ENCODE results near the gene ATXN1.

The ATXN1 gene

DNA sequence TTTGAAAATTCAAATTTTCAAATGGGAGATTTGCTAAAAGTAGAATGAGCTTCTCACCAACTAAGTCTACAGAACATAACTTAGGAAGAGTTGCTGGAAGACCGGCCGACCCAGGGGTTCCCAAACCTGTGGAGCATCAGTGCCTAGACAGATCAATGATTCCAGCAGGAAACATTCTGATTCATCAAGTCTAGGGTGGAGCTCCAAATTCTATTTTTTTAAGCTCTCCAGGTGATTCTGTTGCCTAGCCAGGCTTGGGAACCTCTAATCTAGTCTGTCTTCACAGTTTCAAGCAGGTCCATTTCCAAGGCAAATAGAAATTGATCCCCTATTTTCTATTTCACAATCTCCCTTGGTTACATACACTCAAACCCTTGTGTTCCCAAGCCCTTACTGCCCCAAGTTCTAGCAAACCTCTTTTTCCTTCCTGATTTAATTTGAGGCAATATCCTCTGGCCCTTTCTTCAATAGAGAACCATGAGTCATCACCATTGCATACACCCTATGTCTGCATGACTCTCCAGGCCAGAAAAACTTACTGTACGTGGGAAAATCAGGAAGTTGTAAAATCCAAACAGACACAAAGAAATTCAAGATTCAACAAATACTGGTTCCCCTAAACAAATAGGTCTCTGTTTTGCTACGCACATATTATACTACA lies 8.9 kb downstream of the ATXN1 start:
- WGBS (ENCODE audit: insufficient coverage, insufficient read length) = no CpG with 5 or more reads among the region's 4 CpGs
- Histone ChIP-seq H3K36me3 (ENCODE audit: control insufficient read depth, insufficient read depth, low read length) (no peaks in the 10 kb centered on the region), H3K27ac (ENCODE audit: low read length) (no peak overlapping the region), H3K9me3 (ENCODE audit: control insufficient read depth, insufficient read depth, low read length) (no peaks in the 10 kb centered on the region), H3K4me3 (ENCODE audit: low read length) (no peak overlapping the region), H3K27me3 (ENCODE audit: control insufficient read depth, insufficient read depth, low read length) (no peaks in the 10 kb centered on the region), H3K4me1 (ENCODE audit: control insufficient read depth, insufficient read depth, low read length) (no peaks in the 10 kb centered on the region)
- no peak for DNase-seq (ENCODE audit: low read depth, low spot score)

DNA sequence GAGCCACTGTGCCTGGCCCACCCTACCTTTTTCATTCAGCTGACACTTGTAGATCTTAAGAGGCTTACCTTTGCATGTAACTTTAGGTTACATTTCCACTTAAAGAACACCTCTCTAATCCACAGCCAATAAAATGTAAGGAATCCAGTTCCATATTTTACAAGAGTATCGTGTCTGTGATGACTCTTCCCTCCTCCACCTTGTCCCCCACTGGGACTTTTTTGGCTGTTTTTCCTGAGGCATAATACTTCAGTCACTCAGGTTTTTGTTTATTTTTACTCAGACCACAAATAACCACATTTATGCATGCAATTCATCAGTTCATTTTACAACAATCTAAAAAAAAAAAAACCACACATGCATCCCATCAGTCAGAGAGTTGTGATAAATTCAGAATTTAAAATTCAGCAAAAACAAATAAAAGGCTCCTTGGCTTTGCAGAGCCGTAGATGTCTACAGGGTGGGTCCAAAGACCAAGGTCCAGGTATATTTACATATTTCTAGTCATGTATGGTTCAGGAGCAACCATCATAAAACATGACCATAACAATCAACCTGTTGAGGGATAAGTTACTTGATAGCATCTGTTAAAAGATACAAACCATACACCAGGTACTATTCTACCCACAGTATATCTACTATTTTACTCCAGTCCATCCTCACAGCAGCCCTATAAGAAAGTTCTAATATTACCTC lies 9.9 kb downstream of the ATXN1 start:
- Histone ChIP-seq H3K36me3 (ENCODE audit: control insufficient read depth, insufficient read depth, low read length) (no peaks in the 10 kb centered on the region), H3K9me3 (ENCODE audit: control insufficient read depth, insufficient read depth, low read length) (no peaks in the 10 kb centered on the region), H3K27me3 (ENCODE audit: control insufficient read depth, insufficient read depth, low read length) (no peaks in the 10 kb centered on the region), H3K4me1 (ENCODE audit: control insufficient read depth, insufficient read depth, low read length) (no peaks in the 10 kb centered on the region), H3K4me3 (ENCODE audit: low read length) (no peak overlapping the region), H3K27ac (ENCODE audit: low read length) (no peak overlapping the region)
- no CpG with 5 or more reads among the region's 2 CpGs for WGBS (ENCODE audit: insufficient coverage, insufficient read length)
- DNase-seq (ENCODE audit: low read depth, low spot score) = no peak

DNA sequence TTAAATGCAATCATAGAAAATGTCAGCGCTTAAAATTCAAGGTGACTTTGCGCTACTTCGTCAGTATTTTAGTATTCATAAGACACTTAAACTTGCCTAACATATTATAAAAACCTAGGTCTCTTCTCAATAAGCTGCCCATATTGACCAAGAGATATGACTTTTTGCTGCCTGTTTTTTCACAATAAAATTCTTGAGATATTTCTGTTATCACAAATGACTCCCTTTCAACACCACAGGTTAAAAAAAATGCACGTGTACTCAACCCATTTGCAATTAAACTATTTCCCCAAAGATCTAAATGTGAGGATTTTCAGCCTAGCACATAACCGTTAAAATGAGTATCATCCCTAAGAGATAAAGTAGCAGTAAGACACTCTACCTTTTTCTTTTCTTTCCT lies 10.7 kb downstream of the ATXN1 start:
- no peak for DNase-seq (ENCODE audit: low read depth, low spot score)
- H3K36me3 ChIP-seq (ENCODE audit: control insufficient read depth, insufficient read depth, low read length) = no peaks in the 10 kb centered on the region
- H3K27ac ChIP-seq (ENCODE audit: low read length) = no peak overlapping the region
- no peak overlapping the region for H3K4me3 ChIP-seq (ENCODE audit: low read length)
- no peaks in the 10 kb centered on the region for H3K27me3 ChIP-seq (ENCODE audit: control insufficient read depth, insufficient read depth, low read length)
- no peaks in the 10 kb centered on the region for H3K9me3 ChIP-seq (ENCODE audit: control insufficient read depth, insufficient read depth, low read length)
- H3K4me1 ChIP-seq (ENCODE audit: control insufficient read depth, insufficient read depth, low read length) = no peaks in the 10 kb centered on the region
- WGBS (ENCODE audit: insufficient coverage, insufficient read length) = no CpG with 5 or more reads among the region's 5 CpGs

DNA sequence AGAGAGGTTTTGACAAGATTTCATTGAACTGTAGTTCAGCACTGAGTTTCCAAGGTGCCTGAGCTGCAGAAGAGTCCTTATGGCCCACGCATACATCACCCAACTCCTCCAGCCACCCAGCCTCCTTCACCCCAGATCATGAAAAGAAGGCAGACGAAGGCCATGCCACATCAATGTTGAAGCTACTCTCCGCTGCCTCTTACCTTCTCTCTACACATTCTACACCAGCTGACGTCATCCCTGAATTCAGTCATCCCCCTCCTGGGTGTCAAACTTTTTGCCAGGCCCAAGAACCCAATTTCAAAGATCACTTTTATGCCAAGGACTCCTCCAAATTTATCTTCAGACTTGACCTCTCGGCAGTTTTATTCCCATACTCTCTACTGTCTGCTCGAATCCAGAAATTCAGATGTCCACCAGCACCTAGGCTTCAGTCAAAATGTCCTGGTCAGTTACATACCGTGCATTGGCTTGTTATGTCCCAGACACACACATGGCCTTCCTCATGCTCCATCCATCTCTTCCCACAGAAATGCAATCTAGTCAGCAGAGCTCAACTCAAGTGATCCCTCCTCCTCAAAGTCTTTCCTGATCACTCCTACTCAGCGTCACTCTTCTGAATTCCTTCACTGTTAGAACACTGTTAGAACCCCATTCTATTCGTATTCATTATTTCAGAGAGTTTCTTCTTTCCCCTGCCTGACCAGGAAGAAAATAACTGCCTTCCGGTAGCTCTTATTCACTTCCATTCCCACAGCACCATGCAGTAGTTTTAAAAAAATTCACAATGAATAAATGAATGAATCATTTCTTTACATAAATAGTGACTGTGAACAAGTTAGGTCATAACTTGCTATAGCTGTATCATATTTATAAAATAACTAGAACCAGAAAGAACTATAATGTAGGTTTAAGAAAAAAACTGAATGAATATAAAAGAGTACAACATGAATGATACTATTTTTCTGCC lies 11.5 kb downstream of the ATXN1 start:
- no CpG with 5 or more reads among the region's 10 CpGs for WGBS (ENCODE audit: insufficient coverage, insufficient read length)
- H3K9me3 ChIP-seq (ENCODE audit: control insufficient read depth, insufficient read depth, low read length) = no peaks in the 10 kb centered on the region
- H3K27me3 ChIP-seq (ENCODE audit: control insufficient read depth, insufficient read depth, low read length) = no peaks in the 10 kb centered on the region
- H3K4me1 ChIP-seq (ENCODE audit: control insufficient read depth, insufficient read depth, low read length) = no peaks in the 10 kb centered on the region
- no peak overlapping the region for H3K27ac ChIP-seq (ENCODE audit: low read length)
- no peak for DNase-seq (ENCODE audit: low read depth, low spot score)
- H3K4me3 ChIP-seq (ENCODE audit: low read length) = no peak overlapping the region
- H3K36me3 ChIP-seq (ENCODE audit: control insufficient read depth, insufficient read depth, low read length) = no peaks in the 10 kb centered on the region

DNA sequence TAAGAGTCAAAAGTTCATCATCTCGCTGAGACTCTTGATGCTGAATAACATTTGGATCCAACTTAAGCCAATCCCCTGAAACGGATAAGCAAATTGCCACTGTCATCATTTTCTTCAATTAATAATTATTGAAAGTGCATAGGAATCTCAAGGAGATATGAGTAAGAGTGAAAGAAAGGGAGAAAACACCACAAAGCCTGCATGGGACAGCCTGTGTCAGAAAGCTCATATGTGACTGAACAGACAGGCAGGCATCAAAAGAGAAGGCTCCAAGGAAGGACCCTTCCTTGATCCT lies 13.3 kb downstream of the ATXN1 start:
- Histone ChIP-seq H3K27ac (ENCODE audit: low read length) (no peak overlapping the region), H3K4me3 (ENCODE audit: low read length) (no peak overlapping the region), H3K9me3 (ENCODE audit: control insufficient read depth, insufficient read depth, low read length) (no peaks in the 10 kb centered on the region), H3K27me3 (ENCODE audit: control insufficient read depth, insufficient read depth, low read length) (no peaks in the 10 kb centered on the region), H3K36me3 (ENCODE audit: control insufficient read depth, insufficient read depth, low read length) (no peaks in the 10 kb centered on the region), H3K4me1 (ENCODE audit: control insufficient read depth, insufficient read depth, low read length) (no peaks in the 10 kb centered on the region)
- WGBS (ENCODE audit: insufficient coverage, insufficient read length) = no CpG with 5 or more reads among the region's 2 CpGs
- DNase-seq (ENCODE audit: low read depth, low spot score) = no peak

DNA sequence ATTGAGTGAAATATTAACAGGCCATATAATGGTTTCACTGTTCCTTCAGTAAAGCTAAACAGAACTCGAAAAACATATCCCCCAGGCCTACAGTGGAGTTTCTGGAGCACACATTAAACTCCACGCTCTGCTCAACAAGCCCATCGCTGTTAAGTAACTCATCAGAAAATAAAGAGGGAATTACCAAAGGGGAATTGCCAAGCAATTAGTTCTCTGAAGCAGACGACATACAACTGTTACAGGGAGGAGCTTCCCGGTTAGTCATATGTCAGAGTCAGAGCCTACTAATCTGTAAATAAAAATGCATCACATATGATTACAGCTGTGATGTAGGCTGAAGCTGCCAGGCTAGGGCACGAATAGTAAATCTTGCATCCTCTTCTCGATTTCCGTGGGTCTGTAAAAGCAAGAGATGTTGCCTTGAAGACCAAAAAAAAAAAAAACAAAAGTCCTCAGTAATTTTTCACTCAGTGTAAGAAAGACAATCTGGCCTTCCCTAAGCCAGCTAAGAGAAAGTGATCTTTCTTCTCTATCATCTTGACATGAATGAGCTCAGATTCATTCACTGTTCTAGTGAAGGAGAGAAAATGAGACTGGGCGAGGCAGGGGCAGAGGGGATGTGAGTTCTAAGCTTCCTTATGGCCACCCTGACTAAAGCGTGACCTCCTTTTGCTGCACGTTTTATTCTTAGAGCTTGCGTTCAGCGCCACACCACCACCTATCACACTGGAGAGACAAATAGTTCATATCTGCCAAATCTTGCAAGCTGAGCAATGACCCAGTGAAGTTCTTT lies 13.8 kb downstream of the ATXN1 start:
- DNase-seq (ENCODE audit: low read depth, low spot score) = no peak
- no peak overlapping the region for H3K4me3 ChIP-seq (ENCODE audit: low read length)
- H3K36me3 ChIP-seq (ENCODE audit: control insufficient read depth, insufficient read depth, low read length) = no peaks in the 10 kb centered on the region
- no CpG with 5 or more reads among the region's 13 CpGs for WGBS (ENCODE audit: insufficient coverage, insufficient read length)
- no peaks in the 10 kb centered on the region for H3K27me3 ChIP-seq (ENCODE audit: control insufficient read depth, insufficient read depth, low read length)
- H3K9me3 ChIP-seq (ENCODE audit: control insufficient read depth, insufficient read depth, low read length) = no peaks in the 10 kb centered on the region
- H3K4me1 ChIP-seq (ENCODE audit: control insufficient read depth, insufficient read depth, low read length) = no peaks in the 10 kb centered on the region
- H3K27ac ChIP-seq (ENCODE audit: low read length) = no peak overlapping the region

DNA sequence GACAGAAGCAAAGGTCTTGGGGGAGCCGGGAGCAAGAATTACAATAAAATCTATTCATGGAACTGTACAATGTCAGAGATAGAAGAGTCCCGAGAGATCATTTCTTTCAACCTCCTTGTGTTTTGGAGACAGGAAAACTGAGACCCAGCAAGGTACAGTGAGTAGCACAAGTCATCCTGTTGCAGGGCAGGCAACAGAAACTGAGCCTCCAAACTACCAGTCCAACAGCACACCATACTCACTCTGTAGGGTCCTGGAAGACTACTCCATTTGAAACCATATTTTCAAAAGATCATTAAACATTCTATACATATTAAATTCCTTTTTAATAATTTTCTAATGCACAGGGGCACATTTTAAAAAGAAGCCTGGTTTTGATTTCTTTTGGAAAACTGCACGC lies 14.4 kb downstream of the ATXN1 start:
- WGBS (ENCODE audit: insufficient coverage, insufficient read length) = no CpG with 5 or more reads among the region's 3 CpGs
- no peak overlapping the region for H3K27ac ChIP-seq (ENCODE audit: low read length)
- H3K4me1 ChIP-seq (ENCODE audit: control insufficient read depth, insufficient read depth, low read length) = no peaks in the 10 kb centered on the region
- H3K27me3 ChIP-seq (ENCODE audit: control insufficient read depth, insufficient read depth, low read length) = no peaks in the 10 kb centered on the region
- no peak overlapping the region for H3K4me3 ChIP-seq (ENCODE audit: low read length)
- H3K9me3 ChIP-seq (ENCODE audit: control insufficient read depth, insufficient read depth, low read length) = no peaks in the 10 kb centered on the region
- no peak for DNase-seq (ENCODE audit: low read depth, low spot score)
- no peaks in the 10 kb centered on the region for H3K36me3 ChIP-seq (ENCODE audit: control insufficient read depth, insufficient read depth, low read length)

DNA sequence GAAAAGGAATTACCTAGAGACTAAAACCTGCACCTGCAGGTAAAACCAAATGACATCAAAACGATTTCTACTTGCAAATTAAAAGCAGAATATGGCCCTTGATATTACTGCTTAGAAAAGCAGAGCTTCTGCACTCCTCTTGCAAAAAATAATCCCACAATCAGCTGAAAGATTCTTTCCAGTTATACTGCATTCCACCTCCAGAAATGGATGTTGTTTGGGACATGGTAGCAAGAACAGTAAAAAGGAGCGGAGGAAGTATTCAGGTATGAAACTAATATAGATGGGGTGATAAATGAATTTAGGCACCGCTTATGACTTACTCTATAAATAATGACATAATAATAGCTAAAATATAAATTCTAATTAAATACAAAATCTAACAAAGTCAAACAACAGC lies 14.9 kb downstream of the ATXN1 start:
- WGBS (ENCODE audit: insufficient coverage, insufficient read length) = no CpG with 5 or more reads among the region's 3 CpGs

DNA sequence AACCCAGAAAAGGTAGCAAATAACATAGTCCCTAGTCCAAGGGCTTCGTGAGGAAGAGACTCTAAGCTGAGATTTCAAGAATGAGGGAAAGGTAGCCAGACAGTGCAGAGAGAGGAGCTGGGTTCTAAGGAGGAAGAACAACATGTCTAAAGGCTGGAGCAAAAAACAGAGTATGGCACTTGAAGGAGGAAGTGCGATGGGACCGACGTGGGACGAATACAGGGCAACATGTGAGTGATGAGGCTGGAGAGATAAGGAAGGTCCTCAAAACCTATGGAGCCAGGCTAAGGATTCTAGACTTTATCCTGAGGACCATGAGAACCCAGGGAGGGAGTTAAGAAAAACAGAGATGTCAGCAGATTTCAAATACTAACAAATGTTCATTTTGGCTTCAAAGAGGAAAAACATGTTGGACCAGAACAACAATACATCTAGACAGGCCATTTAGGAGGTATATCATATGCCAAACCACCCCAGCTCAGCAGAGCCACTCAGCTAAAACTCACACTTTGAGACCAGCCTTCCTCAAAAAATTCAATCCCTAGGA lies 17.5 kb downstream of the ATXN1 start:
- H3K4me1 ChIP-seq (ENCODE audit: control insufficient read depth, insufficient read depth, low read length) = no peaks in the 10 kb centered on the region

More for the DNA sequence above, 14.9 kb downstream of the ATXN1 start:
- no peak overlapping the region for H3K4me3 ChIP-seq (ENCODE audit: low read length)
- H3K36me3 ChIP-seq (ENCODE audit: control insufficient read depth, insufficient read depth, low read length) = no peaks in the 10 kb centered on the region
- no peak for DNase-seq (ENCODE audit: low read depth, low spot score)
- no peaks in the 10 kb centered on the region for H3K27me3 ChIP-seq (ENCODE audit: control insufficient read depth, insufficient read depth, low read length)
- no peak overlapping the region for H3K27ac ChIP-seq (ENCODE audit: low read length)
- no peaks in the 10 kb centered on the region for H3K9me3 ChIP-seq (ENCODE audit: control insufficient read depth, insufficient read depth, low read length)
- no peaks in the 10 kb centered on the region for H3K4me1 ChIP-seq (ENCODE audit: control insufficient read depth, insufficient read depth, low read length)

DNA sequence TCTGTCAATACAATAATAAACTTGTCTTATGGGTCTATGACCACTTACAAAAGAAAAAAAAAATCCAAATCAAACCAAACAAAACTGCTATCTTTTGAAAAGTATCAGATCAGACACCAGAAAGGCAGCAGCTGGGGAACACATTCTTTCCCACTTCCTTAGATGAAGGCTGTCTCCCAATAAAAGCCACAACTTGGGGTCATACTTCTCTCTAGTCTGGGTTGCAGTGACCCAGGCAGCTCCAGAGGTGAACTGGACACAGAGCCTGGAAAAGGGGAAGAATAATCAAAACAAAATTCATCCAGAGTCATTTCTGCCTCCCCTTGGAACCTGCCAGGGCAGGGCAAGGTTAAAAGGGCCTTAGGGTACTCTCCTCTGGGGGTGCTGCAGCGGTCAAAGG lies 19.1 kb downstream of the ATXN1 start:
- no peaks in the 10 kb centered on the region; the same call in 1 of the 2 replicates for H3K4me1 ChIP-seq (ENCODE audit: control insufficient read depth, insufficient read depth, low read length)
- H3K9me3 ChIP-seq (ENCODE audit: control insufficient read depth, insufficient read depth, low read length) = no peaks in the 10 kb centered on the region
- WGBS (ENCODE audit: insufficient coverage, insufficient read length) = no CpG with 5 or more reads among the region's 1 CpG
- H3K27me3 ChIP-seq (ENCODE audit: control insufficient read depth, insufficient read depth, low read length) = no peaks in the 10 kb centered on the region
- no peak for DNase-seq (ENCODE audit: low read depth, low spot score)
- H3K4me3 ChIP-seq (ENCODE audit: low read length) = no peak overlapping the region
- no peaks in the 10 kb centered on the region for H3K36me3 ChIP-seq (ENCODE audit: control insufficient read depth, insufficient read depth, low read length)
- no peak overlapping the region for H3K27ac ChIP-seq (ENCODE audit: low read length)

More for the DNA sequence above, 17.5 kb downstream of the ATXN1 start:
- Histone ChIP-seq H3K36me3 (ENCODE audit: control insufficient read depth, insufficient read depth, low read length) (no peaks in the 10 kb centered on the region), H3K27me3 (ENCODE audit: control insufficient read depth, insufficient read depth, low read length) (no peaks in the 10 kb centered on the region), H3K4me3 (ENCODE audit: low read length) (no peak overlapping the region), H3K9me3 (ENCODE audit: control insufficient read depth, insufficient read depth, low read length) (no peaks in the 10 kb centered on the region), H3K27ac (ENCODE audit: low read length) (no peak overlapping the region)
- no peak for DNase-seq (ENCODE audit: low read depth, low spot score)
- WGBS (ENCODE audit: insufficient coverage, insufficient read length) = no CpG with 5 or more reads among the region's 5 CpGs
